GM12874 (cell line): Measurements from ENCODE around the gene ANGPTL4.
A peak's percentile ranks its signal among the peaks of the same experiment; 100 is the strongest.

ENCODE experiments used
- TF ChIP-seq, protein P1 (sequence below): IDR thresholded peaks from 2 replicates; pipeline ENCODE4 v1.5.1; 2011; ENCODE audit warnings: low read depth, mild to moderate bottlenecking, control low read depth, low read length, moderate library complexity; ENCODE audit not compliant: insufficient read depth

The ANGPTL4 gene

DNA sequence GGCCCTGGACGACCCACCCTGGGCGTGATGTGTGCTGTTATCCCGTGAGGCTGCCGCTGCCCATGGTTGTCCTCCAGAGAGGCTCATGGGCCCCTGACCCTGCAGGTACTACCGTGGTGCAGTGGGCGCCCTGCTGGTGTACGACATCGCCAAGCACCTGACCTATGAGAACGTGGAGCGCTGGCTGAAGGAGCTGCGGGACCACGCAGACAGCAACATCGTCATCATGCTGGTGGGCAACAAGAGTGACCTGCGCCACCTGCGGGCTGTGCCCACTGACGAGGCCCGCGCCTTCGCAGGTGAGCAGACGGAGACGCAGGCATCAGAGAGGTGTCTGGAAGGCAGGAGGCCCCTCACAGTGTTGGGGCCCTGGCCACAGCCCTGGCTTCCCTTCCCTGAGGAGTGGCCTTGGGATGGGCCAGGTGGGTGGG lies 38.0 kb downstream of the ANGPTL4 start:
- TF ChIP-seq, protein P1, sequence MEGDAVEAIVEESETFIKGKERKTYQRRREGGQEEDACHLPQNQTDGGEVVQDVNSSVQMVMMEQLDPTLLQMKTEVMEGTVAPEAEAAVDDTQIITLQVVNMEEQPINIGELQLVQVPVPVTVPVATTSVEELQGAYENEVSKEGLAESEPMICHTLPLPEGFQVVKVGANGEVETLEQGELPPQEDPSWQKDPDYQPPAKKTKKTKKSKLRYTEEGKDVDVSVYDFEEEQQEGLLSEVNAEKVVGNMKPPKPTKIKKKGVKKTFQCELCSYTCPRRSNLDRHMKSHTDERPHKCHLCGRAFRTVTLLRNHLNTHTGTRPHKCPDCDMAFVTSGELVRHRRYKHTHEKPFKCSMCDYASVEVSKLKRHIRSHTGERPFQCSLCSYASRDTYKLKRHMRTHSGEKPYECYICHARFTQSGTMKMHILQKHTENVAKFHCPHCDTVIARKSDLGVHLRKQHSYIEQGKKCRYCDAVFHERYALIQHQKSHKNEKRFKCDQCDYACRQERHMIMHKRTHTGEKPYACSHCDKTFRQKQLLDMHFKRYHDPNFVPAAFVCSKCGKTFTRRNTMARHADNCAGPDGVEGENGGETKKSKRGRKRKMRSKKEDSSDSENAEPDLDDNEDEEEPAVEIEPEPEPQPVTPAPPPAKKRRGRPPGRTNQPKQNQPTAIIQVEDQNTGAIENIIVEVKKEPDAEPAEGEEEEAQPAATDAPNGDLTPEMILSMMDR, result no peak

DNA sequence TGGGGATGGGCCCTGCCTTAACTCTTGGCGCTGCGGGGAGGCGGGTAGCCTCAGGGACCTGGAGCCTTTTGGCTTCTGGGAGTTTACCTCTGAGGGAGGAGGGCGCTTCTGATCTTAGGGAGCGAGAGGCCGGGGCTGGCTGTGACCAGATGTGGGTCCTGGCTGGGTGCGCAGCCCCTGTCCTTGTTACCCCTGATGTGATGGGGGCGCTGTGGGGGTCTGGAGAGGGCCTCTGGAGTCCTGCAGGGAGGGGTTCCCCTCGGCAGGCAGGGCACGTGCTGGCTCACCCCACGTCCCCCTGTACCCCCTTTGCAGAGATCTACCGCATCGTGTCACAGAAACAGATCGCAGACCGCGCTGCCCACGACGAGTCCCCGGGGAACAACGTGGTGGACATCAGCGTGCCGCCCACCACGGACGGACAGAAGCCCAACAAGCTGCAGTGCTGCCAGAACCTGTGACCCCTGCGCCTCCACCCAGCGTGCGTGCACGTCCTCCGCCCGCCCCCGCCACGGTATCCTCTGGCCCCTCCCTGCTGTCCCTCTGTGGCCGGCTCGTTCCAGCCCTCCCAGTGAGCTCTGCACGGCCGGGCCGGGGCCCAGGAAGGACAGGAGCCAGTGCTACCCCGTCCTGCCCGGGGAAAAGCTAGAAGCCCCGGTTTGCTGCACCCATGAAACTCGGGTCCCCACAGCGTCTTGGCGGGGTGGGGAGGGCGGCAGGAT lies 39.3 kb downstream of the ANGPTL4 start:
- TF ChIP-seq, protein P1, result no peak

DNA sequence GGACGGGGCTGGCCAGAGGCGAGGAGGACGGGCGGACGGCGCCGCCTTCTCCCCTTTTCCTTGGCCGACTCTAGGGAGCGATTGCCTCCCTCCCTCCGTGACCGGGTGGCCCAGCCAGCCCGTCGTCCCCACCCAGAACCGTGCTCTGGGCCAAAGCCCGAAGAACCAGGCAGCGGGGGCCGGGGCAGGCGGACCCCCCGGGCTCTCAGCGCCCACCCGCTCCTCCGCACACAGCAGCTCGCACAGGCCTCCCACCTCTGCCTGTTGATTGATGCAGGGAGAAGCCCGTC lies 39.8 kb downstream of the ANGPTL4 start:
- TF ChIP-seq, protein P1, result no peak

DNA sequence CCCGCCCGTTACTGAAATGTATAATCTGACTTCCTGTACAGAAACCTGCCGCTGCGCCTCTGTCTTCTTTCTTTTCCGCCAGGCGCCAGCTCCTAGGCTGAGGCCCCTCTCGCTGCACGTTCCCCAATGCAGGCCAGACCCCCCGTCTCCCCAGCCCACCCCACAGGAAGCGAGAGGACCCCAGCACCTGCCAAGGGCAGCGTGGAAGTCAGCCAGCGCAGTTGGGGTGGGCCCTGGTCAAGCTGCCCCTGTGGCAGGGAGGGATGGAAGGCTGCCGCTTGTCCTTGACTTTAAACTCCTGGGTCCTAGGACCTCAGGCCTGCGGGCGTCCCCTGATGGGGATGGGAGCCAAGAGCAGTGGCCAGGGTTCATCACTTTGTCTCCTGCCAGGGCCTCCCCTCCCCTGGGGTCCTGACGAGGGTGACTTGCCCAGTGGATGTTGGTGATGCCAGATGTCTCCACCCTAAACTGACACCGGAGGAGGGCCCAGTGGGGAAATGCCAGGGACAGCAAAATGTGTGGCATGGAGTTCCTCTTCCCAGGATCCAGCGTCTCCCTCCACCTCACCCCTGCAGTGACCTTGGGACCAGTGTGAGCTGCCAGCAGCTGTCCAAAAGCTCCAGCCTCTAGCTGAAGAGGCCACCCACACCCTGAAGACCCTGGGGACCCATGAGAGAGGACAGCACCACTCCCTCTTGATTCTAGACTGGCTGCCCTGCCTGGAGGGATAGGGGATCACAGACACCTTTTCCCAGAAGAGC lies 40.6 kb downstream of the ANGPTL4 start:
- TF ChIP-seq, protein P1, result no peak

DNA sequence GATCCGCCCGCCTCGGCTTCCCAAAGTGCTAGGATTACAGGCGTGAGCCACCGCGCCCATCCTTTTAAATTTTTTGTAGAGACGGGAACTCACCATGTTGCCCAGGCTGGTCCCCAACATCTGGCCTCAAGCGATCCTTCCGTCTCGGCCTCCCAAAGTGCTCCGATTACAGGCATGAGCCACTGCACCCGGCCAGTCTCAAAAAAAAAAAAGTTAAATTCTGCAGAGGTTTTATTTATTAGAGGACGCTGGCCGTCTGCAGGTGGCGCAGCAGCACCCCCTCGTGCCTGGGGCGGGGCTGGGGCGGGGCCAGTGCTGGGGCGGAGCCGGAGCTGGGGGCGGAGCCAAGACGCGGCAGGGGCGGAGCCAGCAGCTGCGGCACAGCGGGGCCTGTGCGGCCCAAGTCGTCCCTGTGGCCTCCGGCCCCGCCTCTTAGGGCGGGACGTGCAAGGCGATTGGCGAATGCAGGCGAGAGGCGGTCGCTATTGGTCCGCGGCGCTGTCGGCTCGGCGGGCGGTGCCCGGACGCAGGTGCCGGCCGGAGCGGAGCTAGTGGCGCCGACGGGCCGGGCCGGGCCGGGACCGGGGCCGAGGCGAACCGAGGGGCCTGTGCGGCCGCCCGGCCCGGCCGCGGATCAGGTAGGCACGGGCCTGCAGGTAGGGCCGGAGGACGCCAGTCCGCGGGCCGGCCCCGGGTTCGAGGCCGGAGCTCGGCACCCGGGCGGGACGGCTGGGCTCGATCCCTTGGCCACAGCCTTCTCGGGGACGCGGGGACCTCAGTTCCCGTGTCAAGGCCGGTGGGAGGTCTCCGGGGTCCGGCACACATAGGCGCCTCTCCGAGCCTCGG lies 49.1 kb downstream of the ANGPTL4 start, which contains the start of gene MARCHF2:
TSS of gene MARCHF2 (plus strand) at position 523 of the 846 bp plus-strand sequence. CDS start 8,536 bp downstream, outside the sequence.
- TF ChIP-seq, protein P1, result peak; percentile 67

DNA sequence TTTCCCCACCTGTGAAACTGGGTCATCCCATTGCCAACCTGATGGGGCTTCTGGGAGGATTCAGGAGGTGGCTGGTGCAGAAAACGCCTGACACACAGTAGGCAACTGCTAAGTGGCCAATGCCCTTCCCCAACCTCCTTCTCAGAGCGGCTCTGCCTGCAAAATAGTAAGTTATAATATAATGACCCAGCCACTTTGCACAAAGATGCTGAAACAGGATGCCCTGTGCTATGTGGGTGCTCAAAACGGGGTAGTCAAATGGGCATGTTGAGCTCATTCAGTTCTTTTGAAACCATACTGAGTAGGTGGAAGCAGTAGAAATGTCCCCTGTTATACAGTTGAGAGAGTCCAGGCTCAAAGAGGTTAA lies 49.7 kb downstream of the ANGPTL4 start:
- TF ChIP-seq, protein P1, result no peak

DNA sequence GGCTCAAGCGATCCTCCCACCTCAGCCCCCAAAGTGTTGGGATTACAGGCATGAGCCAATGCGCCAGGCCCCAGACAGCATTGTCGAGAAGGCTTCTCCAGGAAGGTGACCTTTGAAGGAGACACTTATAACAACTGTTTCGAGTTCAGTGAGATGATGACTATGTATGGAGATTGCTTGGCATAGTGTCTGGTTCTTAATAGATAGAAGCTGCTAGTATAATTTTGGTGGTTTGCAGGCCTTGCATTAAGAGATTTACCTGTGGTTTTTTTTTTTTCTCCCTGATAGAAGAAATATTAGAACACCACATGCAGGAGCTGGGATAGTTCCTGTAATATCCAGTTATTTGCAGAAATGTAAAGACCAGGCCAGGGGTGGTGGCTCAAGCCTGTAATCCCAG lies 52.8 kb downstream of the ANGPTL4 start:
- TF ChIP-seq, protein P1, result no peak
